Ovary (tissue), 10 donors: ENCODE results near the gene PSMB10. TPM values are rescaled to one million over a fixed set of nuclear protein-coding genes. Genes with fewer than 3 reads are reported as not detected.
A peak's percentile ranks its signal among the peaks of the same experiment; 100 is the strongest.

Experiments
- DNase-seq, 5 donors: peaks; one replicate each; pipeline ENCODE4 v3.0.0-alpha.2; 2019 to 2020
- H3K27ac ChIP-seq, 2 donors: fragments of 200-600 bp; one replicate each; pipeline versions ENCODE4 v1.5.1 to v1.8.0; 2019 to 2022
- H3K27me3 ChIP-seq: fragments of 200-600 bp; one replicate; pipeline ENCODE4 v1.8.0; 2022
- H3K36me3 ChIP-seq: fragments of 200-600 bp; sonication (generic); one replicate; pipeline ENCODE4 v1.5.1; 2019
- H3K4me1 ChIP-seq: one replicate; pipeline ENCODE4 v1.8.1; 2013; ENCODE audit warnings: mild to moderate bottlenecking, moderate library complexity; ENCODE audit not compliant: insufficient read depth
- H3K4me3 ChIP-seq: fragments of 200-600 bp; sonication (generic); one replicate; pipeline ENCODE4 v1.5.1; 2017
- H3K9me3 ChIP-seq, 2 donors: fragments of 200-600 bp in 1 of 2; sonication (generic) in 1 of 2; one replicate each; pipeline versions ENCODE4 v1.5.1 to v1.8.1; 2013 to 2019; ENCODE audit warnings: mild to moderate bottlenecking in 1 of 2, moderate library complexity in 1 of 2
- CTCF ChIP-seq, 3 donors: fragments of 450-650 bp in 2 of 3; fragments of 200-600 bp in 1 of 3; IDR thresholded peaks; one replicate each; pipeline versions ENCODE4 v1.5.1 to v1.8.0; 2016 to 2022; ENCODE audit warnings: antibody characterized with exemption in 3 of 3, mild to moderate bottlenecking in 1 of 3
- EP300 ChIP-seq: sonication (generic); formaldehyde crosslinking; IDR thresholded peaks from one replicate; pipeline ENCODE4 v1.6.1; 2017; ENCODE audit warnings: antibody characterized with exemption
- POLR2A ChIP-seq: fragments of 450-650 bp; IDR thresholded peaks from one replicate; pipeline ENCODE4 v1.6.1; 2017; ENCODE audit warnings: antibody characterized with exemption, mild to moderate bottlenecking, moderate library complexity
- WGBS, 3 donors: extraction: QIAGEN DNeasy Blood & Tissue Kit in 1 of 3; methylation state at CpG; one replicate each; pipeline versions ENCODE4 v1.1.5 to v1.1.7; 2013 to 2017; 5-methylcytosine and 5-hydroxymethylcytosine counted together
- intact Hi-C, 4 donors: fragments of 100-400 bp; cut with DNase I; formaldehyde crosslinking; loops; one replicate each; pipeline versions ENCODE4 v1.11.0 to v1.15.1; 2022 to 2023
- long read RNA-seq, 3 donors: library from polyadenylated mRNA in 2 of 3; unstranded in 2 of 3; transcript quantifications; one replicate each; pipeline ENCODE4 v2.0.0 and lab custom pipeline, GENCODE V29; 2021 to 2026
- polyA plus RNA-seq, 2 donors: library from polyadenylated mRNA; stranded (reverse); fragments of 200-250 nt in 1 of 2; fragments of 350-450 nt in 1 of 2; fragmentation: Illumina TruSeq in 1 of 2; extraction: RNeasy Lipid Tissue Mini Kit (QIAGEN cat#74804) in 1 of 2; gene quantifications; one replicate each; pipeline ENCODE4 v1.2.3, GENCODE V29; 2013 to 2014
- total RNA-seq, 7 donors: library from RNA; depleted of rRNA in 2 of 7; stranded (reverse); fragments of >200 nt in 2 of 7; fragmentation: NEBNext Ultra II Directional in 3 of 7; extraction: Animal tissue kit (Norgen Biotek cat#: 25700) in 3 of 7; gene quantifications; one replicate each; pipeline versions ENCODE4 v1.1.0 to v1.2.4, GENCODE V29; 2016 to 2023
- donor health status: DM: no; HTN: no; CAD: no; lungs with moderate emphysema.
- donor health status: DM: no; HTN: no; CAD: no.
- donor health status: Bipolar disorder and iron deficiency.
- donor health status: DM: yes; HTN: yes; CAD: no.
- donor health status: DM: no; HTN: no; CAD: no.
- donor health status: DM: yes; HTN: yes; CAD: no.

The PSMB10 gene
- total RNA-seq (10 to 100 TPM; 26.2 to 64.4 (median 50.8) TPM), polyA plus RNA-seq (10 to 100 TPM in 1 of 2 donors, 1 to 10 TPM in 1; 5.8 to 63.1 TPM)
- long read RNA-seq, donor 1, transcript PSMB10-201 (8 exons, 1,218 nt): major isoform, 15 of 32 reads
- long read RNA-seq, donor 1, partial matches to known transcripts: 8 of 32 reads
- long read RNA-seq, donor 1, other reads (novel, unspliced or antisense): 9 of 32 reads
- long read RNA-seq, donor 2, transcript PSMB10-201 (8 exons, 1,218 nt): major isoform, 10 of 16 reads
- long read RNA-seq, donor 2, transcript PSMB10-203 (4 exons, 591 nt): minor isoform, 6 of 16 reads
- long read RNA-seq, donor 2, partial matches to known transcripts: 0 of 16 reads
- long read RNA-seq, donor 2, other reads (novel, unspliced or antisense): 0 of 16 reads
- long read RNA-seq, donor 3, transcript PSMB10-203 (4 exons, 591 nt): minor isoform, 7 of 25 reads
- long read RNA-seq, donor 3, transcript PSMB10-201 (8 exons, 1,218 nt): major isoform, 15 of 25 reads
- long read RNA-seq, donor 3, partial matches to known transcripts: 2 of 25 reads
- long read RNA-seq, donor 3, other reads (novel, unspliced or antisense): 1 of 25 reads

GRCh38 chr16:67936124-67936879 is at the start of gene PSMB10:
TSS of gene PSMB10 (minus strand) at chr16:67936850. CDS start at chr16:67936749, 101 bp downstream.
- no peak for TF ChIP-seq EP300
- TF ChIP-seq POLR2A: peak; percentile 19

GRCh38 chr16:67982011-67982696 is 45.5 kb upstream of the PSMB10 start:
- Histone ChIP-seq H3K36me3 (no peaks in the 10 kb centered on the region), H3K4me1 (no peaks in the 10 kb centered on the region)
- WGBS, 3 donors: 91 to 93% (median 93%) methylated on average over 43 to 49 of the region's 49 CpGs

More at GRCh38 chr16:67936124-67936879, at the start of gene PSMB10:
- peak in 4 of 5 donors; percentile 59 to 74 (median 66) for DNase-seq
- H3K4me1 ChIP-seq: peaks cover 15% of the 10 kb centered on the region
- H3K27ac ChIP-seq: peak within 1 kb of the TSS; percentile 83 to 85
- peak within 1 kb of the TSS; percentile 96 for H3K4me3 ChIP-seq
- 0 to 1% (median 1%) methylated on average over 54 of the region's 54 CpGs for WGBS, 3 donors
- no peaks in the 10 kb centered on the region for H3K9me3 ChIP-seq
- no peaks in the 10 kb centered on the region for H3K36me3 ChIP-seq
- intact Hi-C loops: loop anchor here in 1 of 4 donors (10.0 kb wide), 1 partner anchor 272 kb away; the partner anchor contains the start of genes ACD, C16orf86, ENKD1 and PARD6A
- no peaks in the 10 kb centered on the region for H3K27me3 ChIP-seq

GRCh38 chr16:67979955-67980678 is 43.5 kb upstream of the PSMB10 start, which contains the start of gene DPEP3:
TSS of gene DPEP3 (minus strand) at chr16:67980499. CDS start at chr16:67980380, 119 bp downstream.
- H3K4me1 ChIP-seq: no peaks in the 10 kb centered on the region
- DNase-seq: no peak
- TF ChIP-seq EP300: no peak
- no peak for TF ChIP-seq POLR2A
- no peak for TF ChIP-seq CTCF (IDR thresholded peaks at IDR 0.05)
- H3K9me3 ChIP-seq: no peaks in the 10 kb centered on the region
- no peaks in the 10 kb centered on the region for H3K27me3 ChIP-seq
- H3K27ac ChIP-seq: no peak within 1 kb of the TSS
- H3K36me3 ChIP-seq: no peaks in the 10 kb centered on the region
- no peak within 1 kb of the TSS for H3K4me3 ChIP-seq
- WGBS, 3 donors: 52 to 67% (median 62%) methylated on average over 41 to 62 of the region's 62 CpGs
- intact Hi-C loops: no loop called here

More at GRCh38 chr16:67982011-67982696, 45.5 kb upstream of the PSMB10 start:
- Histone ChIP-seq H3K27ac (no peak overlapping the region), H3K9me3 (no peaks in the 10 kb centered on the region), H3K27me3 (no peaks in the 10 kb centered on the region), H3K4me3 (no peak overlapping the region)
- TF ChIP-seq CTCF (IDR thresholded peaks at IDR 0.05) (no peak), POLR2A (no peak), EP300 (no peak)
- DNase-seq: no peak
- intact Hi-C loops: no loop called here

- no peaks in the 10 kb centered on the region for H3K27me3 ChIP-seq
- H3K36me3 ChIP-seq: no peaks in the 10 kb centered on the region
- intact Hi-C loops: no loop called here
- TF ChIP-seq EP300: no peak
- TF ChIP-seq POLR2A: no peak
- no peak for TF ChIP-seq CTCF (IDR thresholded peaks at IDR 0.05)
- 77 to 80% (median 79%) methylated on average over 9 of the region's 9 CpGs for WGBS, 3 donors
- H3K9me3 ChIP-seq: no peaks in the 10 kb centered on the region
- no peaks in the 10 kb centered on the region for H3K4me1 ChIP-seq
- H3K27ac ChIP-seq: no peak overlapping the region
- H3K4me3 ChIP-seq: no peak overlapping the region
- no peak for DNase-seq
These were observed 41.0 kb upstream of the PSMB10 start for GRCh38 chr16:67977469-67978227.
